K562 (cell line): ENCODE results near the gene FKBP2. TPM values are rescaled to one million over a fixed set of nuclear protein-coding genes. Genes with fewer than 3 reads are reported as not detected.

Experiments used
- CBX2 ChIP-seq: fragments of 200-600 bp; sonication (generic); IDR thresholded peaks from one replicate; pipeline ENCODE4 v1.6.1; 2012; ENCODE audit warnings: mild to moderate bottlenecking, low read length, inconsistent platforms; ENCODE audit not compliant: insufficient read depth, poor library complexity, severe bottlenecking
- DPF2 ChIP-seq: fragments of 450-650 bp; IDR thresholded peaks from 2 replicates; pipeline ENCODE4 v1.6.1; 2016
- HNRNPLL ChIP-seq: fragments of 200-400 bp; formaldehyde crosslinking; IDR thresholded peaks from 2 replicates; pipeline ENCODE4 v1.6.1; 2017; ENCODE audit warnings: low read length, low read depth, mild to moderate bottlenecking; ENCODE audit not compliant: poor library complexity, severe bottlenecking
- LCOR ChIP-seq: sonication (generic); formaldehyde crosslinking; IDR thresholded peaks from 2 replicates; pipeline ENCODE4 v1.8.0; 2022; ENCODE audit warnings: mild to moderate bottlenecking, missing genetic modification reagents
- MAX ChIP-seq: sonication (generic); formaldehyde crosslinking; IDR thresholded peaks from 2 replicates; pipeline ENCODE4 v1.9.0; 2022; ENCODE audit warnings: mild to moderate bottlenecking, missing genetic modification reagents
- RCOR1 ChIP-seq, 2 experiments: IDR thresholded peaks; 2 replicates each; pipeline ENCODE4 v1.6.1; 2012; ENCODE audit warnings: low read depth in 2 of 2, low read length in 2 of 2, borderline replicate concordance in 1 of 2, improper control_type of control experiment in 1 of 2
- SAP30 ChIP-seq: fragments of 200-600 bp; sonication (generic); IDR thresholded peaks from 2 replicates; pipeline ENCODE4 v1.6.1; 2012; ENCODE audit warnings: borderline replicate concordance, low read depth, mild to moderate bottlenecking, moderate library complexity, low read length, control low read depth, inconsistent platforms; ENCODE audit not compliant: insufficient read depth, poor library complexity, severe bottlenecking
- SRF ChIP-seq, 2 experiments: fragments of 250-450, 450-650 bp in 1 of 2; sonication (Bioruptor Pico) in 1 of 2; sonication (generic) in 1 of 2; formaldehyde crosslinking; IDR thresholded peaks; 2 replicates each; pipeline versions ENCODE4 v1.5.0 to v1.5.1; 2020 to 2022; ENCODE audit warnings: mild to moderate bottlenecking in 1 of 2, missing genetic modification reagents in 1 of 2
- ZBTB40 ChIP-seq, 2 experiments: fragments of 450-650 bp in 1 of 2; sonication (generic) in 1 of 2; formaldehyde crosslinking in 1 of 2; IDR thresholded peaks; 2 replicates each; pipeline versions ENCODE4 v1.7.1 to v1.9.0; 2016 to 2022; ENCODE audit warnings: inconsistent platforms in 1 of 2, mild to moderate bottlenecking in 1 of 2, missing genetic modification reagents in 1 of 2
- ZNF561 ChIP-seq: fragments of 450-650 bp; formaldehyde crosslinking; conservative IDR thresholded peaks from 2 replicates; pipeline ENCODE4 v1.4.0; 2020; ENCODE audit warnings: mild to moderate bottlenecking, moderate library complexity
- polyA plus RNA-seq, 8 experiments: library from polyadenylated mRNA; depleted of rRNA in 4 of 8; stranded (reverse) in 5 of 8; unstranded in 3 of 8; fragments of >200 nt; fragmentation: Nextera tagmentation in 2 of 8; fragmentation: Illumina TruSeq in 1 of 8; extraction: Ambion mirVana in 2 of 8; extraction: Trizol in 1 of 8; gene quantifications; 2 replicates each; pipeline versions ENCODE4 v1.2.1 to v1.2.3, GENCODE V29; 2011 to 2014; ENCODE audit warnings: inconsistent platforms in 1 of 8, missing spikeins in 1 of 8
- total RNA-seq, 7 experiments: library from RNA; depleted of rRNA in 6 of 7; stranded (reverse); fragments of >200 nt in 6 of 7; fragmentation: Illumina TruSeq in 2 of 7; extraction: Trizol in 2 of 7; gene quantifications; 2 replicates each; pipeline versions ENCODE4 v1.2.1 to v1.2.3, GENCODE V29; 2011 to 2021; ENCODE audit warnings: low replicate concordance in 1 of 7
- TF ChIP-seq, protein P1 (sequence below): fragments of 450-650 bp; IDR thresholded peaks from 2 replicates; pipeline ENCODE4 v1.6.1; 2017; ENCODE audit warnings: mild to moderate bottlenecking, moderate library complexity

Gene FKBP2
- total and polyA plus RNA-seq, 9 of the 15 experiments (the other 6 are each of a cell fraction or from before 2014, with no cell fraction given): 3.5 to 151 (median 58.1) TPM

DNA sequence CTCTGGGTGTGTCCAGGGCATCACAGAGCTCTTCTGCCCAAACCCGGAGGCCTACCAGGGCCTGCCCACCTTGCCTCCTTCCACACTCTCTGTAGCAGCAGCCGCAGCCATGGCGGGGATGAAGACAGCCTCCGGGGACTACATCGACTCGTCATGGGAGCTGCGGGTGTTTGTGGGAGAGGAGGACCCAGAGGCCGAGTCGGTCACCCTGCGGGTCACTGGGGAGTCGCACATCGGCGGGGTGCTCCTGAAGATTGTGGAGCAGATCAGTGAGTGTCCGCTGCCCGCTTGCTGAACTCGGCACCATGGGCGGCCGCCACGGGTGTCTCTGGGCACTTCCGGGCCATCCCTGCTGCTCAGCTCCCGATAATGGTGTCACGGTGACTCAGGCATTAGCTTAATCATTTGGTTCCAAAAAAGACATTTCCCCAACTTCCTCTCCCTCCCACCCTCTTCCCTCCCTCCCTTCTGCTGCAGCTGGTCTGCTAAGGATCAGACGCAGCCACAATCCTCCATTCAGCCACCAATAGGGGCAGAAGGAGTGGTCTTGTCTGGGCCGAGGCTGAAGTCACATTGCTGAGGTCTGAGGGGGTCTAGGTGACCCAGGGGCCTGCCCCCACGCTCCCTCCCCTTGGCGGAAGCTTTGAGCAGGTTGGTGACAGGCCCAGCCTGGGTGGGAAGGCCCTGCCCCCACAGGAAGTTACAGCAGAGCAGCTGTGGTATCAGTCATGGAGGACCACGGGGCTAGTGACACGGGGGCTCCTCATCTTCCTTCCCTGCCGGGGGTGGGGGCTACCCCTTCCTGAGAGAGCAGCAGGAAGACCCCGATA is 33.4 kb upstream of the FKBP2 start (continued):
- TF ChIP-seq SAP30 (no peak), ZNF561 (CRISPR knock-in tag) (no peak), SRF (CRISPR knock-in tag; IDR thresholded peaks at IDR 0.05) (no peak), RCOR1 (IDR thresholded peaks at IDR 0.05; ENCODE audit: borderline replicate concordance in 1 of 2, low read depth in 2 of 2, low read length in 2 of 2) (no peak), DPF2 (peak; percentile 86), CBX2 (no peak), MAX (0 out of 2 replicates have a peak, but pooled peaks have one; percentile 39), ZBTB40 (IDR thresholded peaks at IDR 0.05) (peak; percentile 77), ZBTB40 (CRISPR knock-in tag; IDR thresholded peaks at IDR 0.05) (no peak), HNRNPLL (no peak), LCOR (peak; percentile 90)
- TF ChIP-seq, protein P1, sequence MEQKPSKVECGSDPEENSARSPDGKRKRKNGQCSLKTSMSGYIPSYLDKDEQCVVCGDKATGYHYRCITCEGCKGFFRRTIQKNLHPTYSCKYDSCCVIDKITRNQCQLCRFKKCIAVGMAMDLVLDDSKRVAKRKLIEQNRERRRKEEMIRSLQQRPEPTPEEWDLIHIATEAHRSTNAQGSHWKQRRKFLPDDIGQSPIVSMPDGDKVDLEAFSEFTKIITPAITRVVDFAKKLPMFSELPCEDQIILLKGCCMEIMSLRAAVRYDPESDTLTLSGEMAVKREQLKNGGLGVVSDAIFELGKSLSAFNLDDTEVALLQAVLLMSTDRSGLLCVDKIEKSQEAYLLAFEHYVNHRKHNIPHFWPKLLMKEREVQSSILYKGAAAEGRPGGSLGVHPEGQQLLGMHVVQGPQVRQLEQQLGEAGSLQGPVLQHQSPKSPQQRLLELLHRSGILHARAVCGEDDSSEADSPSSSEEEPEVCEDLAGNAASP: no peak
